ENCODE results near the gene SIGLEC1. TPM values are rescaled to one million over a fixed set of nuclear protein-coding genes. Genes with fewer than 3 reads are reported as not detected.

SIGLEC1 gene
- total RNA-seq, 1 experiment from 2014 or later: not detected

- POLR2A ChIA-PET (ENCODE audit: unreplicated experiment): no interaction called here
Measured at GRCh38 chr20:3678856-3679720, 33.3 kb downstream of the SIGLEC1 start.

GRCh38 chr20:3678198-3678597, 34.2 kb downstream of the SIGLEC1 start:
- H3K9ac ChIP-seq (ENCODE audit: low read length): no peak overlapping the region
- no peak overlapping the region for H3K27ac ChIP-seq (ENCODE audit: low read length)
- H3K9me2 ChIP-seq (replicated peaks; ENCODE audit: low read length): no peaks in the 10 kb centered on the region
- TF ChIP-seq EZH2phosphoT487 (IDR thresholded peaks at IDR 0.05; ENCODE audit: borderline replicate concordance, low read length): no peak
- TF ChIP-seq CTCF (conservative IDR thresholded peaks at IDR 0.05; ENCODE audit: low read depth, low read length): no peak
- no peak for TF ChIP-seq EZH2 (IDR thresholded peaks at IDR 0.05; ENCODE audit: low read length, unreplicated experiment)
- no peaks in the 10 kb centered on the region for H3K9me3 ChIP-seq (ENCODE audit: low read length)
- no peaks in the 10 kb centered on the region for H3K79me2 ChIP-seq (ENCODE audit: low read length)
- POLR2A ChIA-PET (ENCODE audit: unreplicated experiment): no interaction called here
- no peaks in the 10 kb centered on the region for H3F3A ChIP-seq (ENCODE audit: low read length, unreplicated experiment)
- DNase-seq (no peak), ATAC-seq (no peak)
- H2AFZ ChIP-seq (ENCODE audit: low read length): no peak overlapping the region
- H4K20me1 ChIP-seq (ENCODE audit: low read length): no peaks in the 10 kb centered on the region
- no peak overlapping the region for H3K4me3 ChIP-seq (ENCODE audit: low read length)
- CTCF ChIA-PET: interaction anchor here (0.5 to 0.6 kb wide), 2 partner anchors 64 to 71 kb away, joined by 3 to 5 read pairs; no protein-coding TSS in a partner anchor
- intact Hi-C loops (cut with micrococcal nuclease): loop anchor here (5.0 kb wide), 1 partner anchor 89 kb away; the partner anchor contains the start of gene ADISSP
- H3K27me3 ChIP-seq (ENCODE audit: low read length): peaks cover 42% of the 10 kb centered on the region
- BruUV-seq (replicated peaks): no TSS peak
- no peak overlapping the region for H3K4me2 ChIP-seq (ENCODE audit: low read length)
- peaks cover 3% of the 10 kb centered on the region; the same call in 1 of the 2 replicates for H3K4me1 ChIP-seq (ENCODE audit: insufficient read depth, low read length)
- no peaks in the 10 kb centered on the region for H3K36me3 ChIP-seq (ENCODE audit: low read depth, low read length)

More at GRCh38 chr20:3678856-3679720, 33.3 kb downstream of the SIGLEC1 start:
- no peak overlapping the region for H3K9ac ChIP-seq (ENCODE audit: low read length)
- H3K4me1 ChIP-seq (ENCODE audit: insufficient read depth, low read length): peaks cover 3% of the 10 kb centered on the region; the same call in 1 of the 2 replicates
- peaks cover 33% of the 10 kb centered on the region for H3K27me3 ChIP-seq (ENCODE audit: low read length)
- intact Hi-C loops (cut with micrococcal nuclease): loop anchor here (5.0 kb wide), 1 partner anchor 88 kb away; the partner anchor contains the start of gene ADISSP
- ATAC-seq (no peak), DNase-seq (no peak)
- no peak overlapping the region for H2AFZ ChIP-seq (ENCODE audit: low read length)
- CTCF ChIA-PET: interaction anchor here (0.5 kb wide), 1 partner anchor 63 kb away, joined by 3 read pairs; no protein-coding TSS in a partner anchor
- no peaks in the 10 kb centered on the region for H3K9me3 ChIP-seq (ENCODE audit: low read length)
- H3F3A ChIP-seq (ENCODE audit: low read length, unreplicated experiment): no peaks in the 10 kb centered on the region
- no peak for TF ChIP-seq CTCF (conservative IDR thresholded peaks at IDR 0.05; ENCODE audit: low read depth, low read length)
- no peak for TF ChIP-seq EZH2phosphoT487 (IDR thresholded peaks at IDR 0.05; ENCODE audit: borderline replicate concordance, low read length)
- no peak for TF ChIP-seq EZH2 (IDR thresholded peaks at IDR 0.05; ENCODE audit: low read length, unreplicated experiment)
- no peaks in the 10 kb centered on the region for H3K9me2 ChIP-seq (replicated peaks; ENCODE audit: low read length)
- H3K4me3 ChIP-seq (ENCODE audit: low read length): no peak overlapping the region
- H3K4me2 ChIP-seq (ENCODE audit: low read length): no peak overlapping the region
- BruUV-seq (replicated peaks): no TSS peak
- H4K20me1 ChIP-seq (ENCODE audit: low read length): no peaks in the 10 kb centered on the region
- no peaks in the 10 kb centered on the region for H3K36me3 ChIP-seq (ENCODE audit: low read depth, low read length)
- H3K79me2 ChIP-seq (ENCODE audit: low read length): no peaks in the 10 kb centered on the region
- no peak overlapping the region for H3K27ac ChIP-seq (ENCODE audit: low read length)
